Activated CD8-positive, alpha-beta memory T cell treated with anti-CD3 and anti-CD28 coated beads for 36 hours (primary cell): Measurements from ENCODE around the gene ASPDH. TPM values are rescaled to one million over a fixed set of nuclear protein-coding genes. Genes with fewer than 3 reads are reported as not detected.

Source experiments
- CTCF ChIA-PET: fragments of 350-600 bp; sonication (Branson Sonifier 250); formaldehyde crosslinking; loops from one replicate; lab custom pipeline; 2021; ENCODE audit warnings: antibody characterized with exemption; lab: Charles Lee
- POLR2A ChIA-PET: fragments of 350-600 bp; sonication (Branson Sonifier 250); formaldehyde crosslinking; loops from one replicate; lab custom pipeline; 2021; ENCODE audit warnings: antibody characterized with exemption; lab: Charles Lee
- total RNA-seq, 2 experiments: library from RNA; stranded (reverse); gene quantifications; one replicate each; pipeline ENCODE4 v1.2.3, GENCODE V29; 2021

The ASPDH gene
- total RNA-seq = not detected

DNA sequence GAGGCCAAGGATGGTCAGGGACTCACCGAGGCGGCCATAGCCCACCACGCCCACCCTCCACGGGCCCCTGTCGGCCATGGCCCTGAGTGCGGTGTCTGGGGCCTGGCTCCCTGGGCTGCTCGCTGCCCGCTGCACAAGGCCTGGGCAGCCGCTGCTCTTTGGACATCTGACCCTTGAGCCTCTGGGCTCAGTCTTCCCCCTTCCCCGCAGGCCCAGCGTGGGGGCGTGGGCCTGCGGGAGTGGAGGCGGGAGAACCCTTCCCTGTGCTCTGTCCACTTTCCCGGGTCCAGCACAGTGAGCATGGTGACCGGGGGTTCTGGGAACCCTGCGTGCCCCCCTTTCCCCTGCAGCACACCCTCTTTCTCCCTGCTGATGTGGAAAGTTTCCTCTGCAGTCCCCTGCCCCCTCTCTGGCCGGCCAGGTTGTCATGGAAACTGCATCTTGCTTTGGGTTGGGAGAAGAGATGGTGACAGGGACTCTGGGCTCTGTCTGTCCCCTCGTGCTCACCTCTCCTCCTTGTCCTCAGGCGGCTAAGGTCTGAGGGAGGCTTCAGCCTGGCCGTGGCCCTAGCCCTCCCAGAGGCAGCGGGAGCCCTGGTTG lies at the start of gene ASPDH:
Gene ASPDH, minus strand, starts transcription at position 168 of the 600 bp plus-strand sequence. Its CDS starts 90 bp downstream, at position 78.
- ChIA-PET POLR2A (no interaction called here), CTCF (no interaction called here)

DNA sequence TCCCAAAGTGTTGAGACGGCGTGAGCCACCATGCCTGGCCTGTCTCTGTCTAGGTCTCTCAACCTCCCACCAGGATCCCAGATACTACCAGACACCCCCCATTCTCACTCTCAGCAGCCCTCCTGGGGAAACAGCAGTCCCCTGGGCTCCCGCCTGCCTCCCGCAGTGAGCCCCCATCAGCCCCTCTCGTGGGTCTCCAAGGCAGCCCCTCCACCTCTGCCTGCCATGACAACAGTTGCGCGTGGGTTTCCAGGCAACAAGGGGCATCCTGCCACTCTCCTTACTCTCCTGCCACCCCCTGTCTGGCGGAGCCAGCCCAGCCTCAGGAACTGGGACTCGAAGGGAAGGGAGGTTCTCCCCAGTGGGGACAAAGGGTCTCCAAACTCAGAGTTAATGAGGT lies 49.3 kb upstream of the ASPDH start:
- ChIA-PET CTCF (no interaction called here), POLR2A (no interaction called here)

DNA sequence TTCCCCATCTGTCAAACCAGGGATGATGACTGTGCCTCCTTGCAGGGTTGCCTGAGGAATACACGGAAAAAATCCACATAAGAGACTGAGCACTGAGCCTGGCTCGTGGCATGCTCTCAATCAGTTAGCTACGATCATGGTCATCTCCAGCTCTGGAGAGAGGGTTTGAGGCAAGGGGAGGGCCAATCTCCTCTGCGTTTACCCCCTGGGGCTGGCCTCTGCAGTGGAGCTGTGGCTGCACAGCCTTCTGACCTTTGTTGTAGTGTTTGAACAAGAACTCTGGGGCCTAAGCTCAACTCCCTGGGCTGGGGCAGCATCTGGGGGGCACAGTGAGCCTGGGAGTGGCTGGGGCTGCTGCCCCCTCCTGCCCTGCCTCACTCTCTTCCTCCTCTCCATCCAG lies 48.6 kb upstream of the ASPDH start:
- POLR2A ChIA-PET = no interaction called here
- CTCF ChIA-PET = no interaction called here

DNA sequence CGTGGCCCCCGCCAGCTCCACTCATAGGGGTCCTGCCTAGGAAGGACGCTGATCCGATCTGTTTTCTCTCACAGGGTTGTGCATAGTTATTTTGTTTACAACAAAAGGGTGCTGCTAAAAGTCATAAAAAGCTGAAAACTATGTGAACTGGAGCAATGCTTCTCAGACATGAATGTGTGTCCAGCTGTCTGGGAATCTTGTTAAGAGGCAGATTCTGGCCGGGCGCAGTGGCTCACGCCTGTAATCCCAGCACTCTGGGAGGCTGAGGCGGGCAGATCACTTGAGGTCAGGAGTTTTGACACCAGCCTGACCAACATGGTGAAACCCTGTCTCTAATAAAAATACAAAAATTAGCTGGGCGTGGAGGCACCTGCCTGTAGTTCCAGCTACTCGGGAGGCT lies 45.9 kb upstream of the ASPDH start:
- POLR2A ChIA-PET = no interaction called here
- CTCF ChIA-PET = no interaction called here

DNA sequence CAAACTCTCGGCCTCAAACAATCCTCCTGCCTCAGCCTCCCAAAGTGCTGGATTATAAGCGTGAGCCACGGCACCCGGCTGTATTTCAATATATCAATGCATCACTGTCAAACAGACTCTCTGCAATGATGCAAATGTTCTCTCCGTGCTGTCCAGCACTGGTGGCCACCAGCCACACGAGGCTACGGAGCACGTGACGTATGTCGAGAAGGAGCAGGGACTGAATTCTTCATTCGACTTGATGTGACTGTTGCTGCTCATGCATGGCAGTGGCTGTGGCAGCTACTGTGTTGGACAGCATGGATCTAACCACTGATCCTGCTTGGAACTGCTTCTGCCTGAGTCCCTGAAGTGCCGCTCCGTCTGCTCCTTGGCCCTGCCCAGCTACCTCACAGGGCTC lies 44.7 kb upstream of the ASPDH start:
- CTCF ChIA-PET = no interaction called here

DNA sequence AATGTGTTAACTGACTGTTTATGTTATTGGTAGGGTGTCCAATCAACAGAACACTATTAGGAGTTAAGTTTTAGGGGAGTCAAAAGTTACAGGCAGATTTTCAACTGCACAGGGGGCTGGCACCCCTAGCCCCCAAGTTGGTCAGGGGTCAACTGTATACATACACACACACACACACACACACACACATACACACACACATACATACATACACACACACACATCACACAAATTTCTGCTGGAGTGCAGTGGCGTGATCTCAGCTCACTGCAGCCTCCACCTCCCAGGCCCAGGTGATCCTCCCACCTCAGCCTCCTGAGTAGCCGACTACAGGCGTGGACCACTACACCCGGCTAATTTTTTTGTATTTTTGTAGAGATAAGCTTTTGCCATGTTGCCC lies 44.3 kb upstream of the ASPDH start:
- ChIA-PET CTCF (interaction anchor here (2.7 to 2.8 kb wide), 2 partner anchors 47 to 201 kb away, joined by 9 read pairs; partner anchors contain the start of gene JOSD2), POLR2A (no interaction called here)

More for the DNA sequence above, 44.7 kb upstream of the ASPDH start:
- POLR2A ChIA-PET = no interaction called here

DNA sequence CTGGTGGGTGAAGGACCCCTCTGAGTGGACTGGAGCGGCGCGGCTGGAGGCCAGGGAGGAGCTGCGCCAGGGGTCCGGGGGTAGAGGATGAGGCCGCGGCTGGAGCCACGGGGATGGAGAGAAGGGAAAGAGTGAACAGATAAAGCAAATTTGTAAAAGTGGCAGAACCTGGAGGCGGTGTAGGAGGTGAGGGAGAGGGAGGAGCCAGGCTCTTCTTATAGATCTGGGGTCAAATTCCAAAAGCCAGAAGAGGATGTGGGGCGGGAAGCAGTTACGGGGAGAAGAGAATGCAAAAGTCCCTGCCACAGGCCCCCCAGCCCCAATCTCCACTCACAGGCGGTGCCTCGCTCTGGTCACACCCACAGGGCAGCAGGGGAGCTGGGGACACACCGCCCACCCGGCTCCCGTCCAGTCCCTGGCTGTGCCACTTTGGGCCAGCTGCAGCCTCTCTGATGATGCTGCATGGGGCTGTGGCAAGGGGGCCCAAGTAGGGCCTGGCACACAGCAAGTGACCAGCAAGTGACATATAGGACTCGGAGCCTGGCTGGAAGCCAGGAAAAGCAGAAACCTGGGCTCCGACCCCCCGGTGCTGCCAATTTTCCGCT lies 43.4 kb upstream of the ASPDH start:
- ChIA-PET POLR2A (no interaction called here), CTCF (interaction anchor here (0.7 to 2.8 kb wide), 8 partner anchors 13 to 224 kb away, joined by 3 to 9 read pairs (median 4); partner anchors contain the start of gene JOSD2)

DNA sequence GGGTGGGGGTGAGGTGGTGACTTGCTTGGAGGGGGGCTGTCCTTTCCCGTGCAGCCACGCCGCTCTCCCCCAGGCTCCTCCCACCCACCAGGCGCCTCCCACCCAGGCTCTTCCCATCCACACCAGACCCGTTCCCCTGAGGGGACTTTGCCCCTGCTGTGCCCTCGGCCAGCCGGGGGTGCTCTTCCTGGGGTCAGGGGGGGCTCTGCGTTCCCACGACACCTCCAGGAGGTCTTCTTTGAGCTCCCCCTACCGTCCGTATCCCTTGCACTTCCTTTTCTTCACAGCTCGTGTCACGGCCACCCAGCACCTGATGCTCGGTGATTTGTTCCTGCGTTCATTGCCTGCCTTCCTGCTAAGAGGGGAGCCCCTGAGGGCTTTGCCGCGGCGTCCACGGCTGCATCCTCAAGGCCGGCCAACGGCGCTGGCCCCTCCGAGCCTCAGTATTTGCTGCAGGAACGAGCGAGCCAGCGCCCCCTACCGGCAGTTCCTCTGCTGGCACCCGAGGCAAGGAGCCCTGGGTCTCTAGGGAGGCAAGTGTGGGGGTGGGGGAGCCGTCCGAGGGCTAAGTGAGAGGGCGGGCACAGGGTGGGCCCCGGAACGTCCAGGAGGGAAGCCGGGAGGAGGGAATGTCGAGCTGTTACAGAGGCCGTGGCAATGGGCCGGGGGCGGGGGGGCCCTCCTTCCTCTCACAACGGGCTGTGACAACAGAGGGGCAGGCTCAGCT lies 42.7 kb upstream of the ASPDH start:
- ChIA-PET CTCF (interaction anchor here (0.5 to 2.8 kb wide), 15 partner anchors 12 to 278 kb away, joined by 3 to 9 read pairs (median 4); partner anchors contain the start of gene JOSD2), POLR2A (no interaction called here)

DNA sequence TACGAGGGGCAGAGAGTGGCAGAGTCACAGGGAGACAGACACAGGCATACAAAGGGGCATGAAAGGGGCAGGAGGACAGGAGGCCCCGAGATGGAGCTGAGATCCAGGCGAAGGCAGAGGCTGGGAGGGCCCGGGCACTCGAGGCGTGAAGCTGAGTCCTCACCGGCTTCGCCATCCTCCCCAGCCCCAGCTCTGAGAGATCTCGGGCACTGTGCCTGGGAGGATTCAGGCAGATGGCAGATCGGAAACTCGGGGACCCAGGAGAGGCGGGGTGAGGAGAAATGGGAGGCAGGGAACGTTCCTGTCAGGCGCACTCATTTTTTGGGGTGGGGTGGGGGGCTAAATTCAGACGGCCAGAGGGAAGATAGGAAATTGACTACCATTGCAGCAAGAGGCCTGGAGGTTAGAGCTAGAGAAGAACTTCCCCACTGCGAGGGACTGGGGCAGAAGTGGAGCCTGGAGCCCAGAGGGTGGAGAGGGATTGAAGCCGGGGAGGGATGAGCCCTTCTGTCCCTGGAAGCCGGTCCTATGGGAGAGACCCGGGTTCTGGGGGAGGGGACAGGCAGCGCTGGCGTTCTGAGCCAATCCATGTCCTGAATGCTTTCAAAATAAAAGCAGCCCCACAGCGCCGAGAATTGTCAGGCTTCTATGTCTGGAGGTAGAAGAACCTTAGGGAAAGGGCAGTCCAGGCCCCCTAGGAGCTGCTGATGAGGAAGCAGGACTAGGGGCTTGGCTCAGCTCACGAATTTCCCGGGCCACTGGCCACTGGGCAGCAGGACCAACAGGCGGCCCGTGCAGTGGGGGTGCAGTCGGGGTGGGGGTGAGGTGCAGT lies 42.0 kb upstream of the ASPDH start:
- ChIA-PET CTCF (interaction anchor here (0.5 to 2.8 kb wide), 14 partner anchors 11 to 279 kb away, joined by 3 to 9 read pairs (median 4); partner anchors contain the start of gene JOSD2), POLR2A (no interaction called here)

DNA sequence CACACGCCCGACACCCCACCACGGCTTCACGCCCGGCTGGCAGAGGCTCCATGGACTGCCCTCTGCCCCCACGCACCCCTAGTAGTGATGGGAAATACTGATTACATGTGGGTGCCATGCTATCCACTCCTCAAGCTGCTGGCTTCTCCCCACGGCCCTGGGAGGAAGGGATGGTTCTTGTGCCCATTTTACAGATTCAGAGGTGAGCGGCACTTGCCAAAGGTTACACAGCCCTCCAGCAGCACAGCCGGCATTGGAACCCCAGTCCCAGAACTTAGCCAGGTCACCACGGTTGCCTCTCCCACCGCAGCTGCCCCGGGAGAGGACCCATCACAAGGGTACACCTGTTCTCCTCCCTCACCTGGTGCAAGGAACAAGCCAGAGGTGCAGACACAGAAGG lies 41.3 kb upstream of the ASPDH start:
- ChIA-PET CTCF (interaction anchor here (1.4 to 2.8 kb wide), 4 partner anchors 18 to 263 kb away, joined by 3 to 9 read pairs (median 7); no protein-coding TSS in a partner anchor), POLR2A (no interaction called here)

DNA sequence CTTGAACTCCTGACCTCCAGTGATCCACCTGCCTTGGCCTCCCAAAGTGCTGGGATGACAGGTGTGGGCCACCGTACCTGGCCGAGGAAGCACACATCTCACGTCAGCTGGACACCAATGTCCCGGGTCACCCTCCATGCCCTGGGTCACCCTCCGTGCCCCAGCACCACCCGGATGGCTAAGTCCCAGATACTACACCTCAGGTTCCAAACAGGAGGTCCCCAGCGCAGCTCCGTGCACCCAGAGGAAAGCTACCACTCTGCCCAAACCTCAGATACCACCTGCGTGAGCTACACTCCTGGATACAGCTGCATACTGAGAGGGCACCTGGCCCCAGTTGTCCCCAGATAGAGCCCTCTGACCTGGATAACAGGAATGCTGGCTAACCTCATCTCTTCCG lies 40.5 kb upstream of the ASPDH start:
- CTCF ChIA-PET = interaction anchor here (0.6 to 0.7 kb wide), 2 partner anchors 10 to 342 kb away, joined by 3 read pairs; no protein-coding TSS in a partner anchor
- POLR2A ChIA-PET = interaction anchor here (0.6 kb wide), 1 partner anchor 81 kb away, joined by 6 read pairs; no protein-coding TSS in a partner anchor

DNA sequence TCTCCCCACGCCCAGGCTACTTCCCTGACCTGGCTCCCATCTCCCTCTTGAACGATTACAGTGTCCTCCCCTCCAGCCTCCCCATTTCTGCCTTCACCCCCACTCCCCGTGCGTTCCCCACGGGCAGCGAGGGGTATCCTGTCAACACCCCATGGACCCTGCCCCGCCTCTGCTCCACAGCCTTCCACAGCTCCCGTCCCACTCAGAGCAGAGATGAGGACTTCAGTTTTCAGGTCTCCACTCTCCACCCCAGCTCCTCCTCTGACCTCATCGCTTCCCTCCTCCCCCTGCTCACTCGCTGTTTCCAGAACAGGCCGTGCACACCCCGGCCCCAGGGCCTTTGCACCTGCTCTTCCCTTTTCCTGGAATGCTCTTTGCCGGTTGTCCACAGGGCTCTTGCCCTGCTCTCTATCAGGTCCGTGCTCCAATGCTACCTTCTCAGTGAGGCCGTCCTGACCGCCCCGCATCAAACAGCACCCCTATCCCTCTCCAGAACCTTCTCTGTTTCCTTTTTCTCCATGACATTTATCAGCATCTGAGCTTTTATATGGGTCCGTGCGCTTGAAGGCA lies 39.5 kb upstream of the ASPDH start:
- ChIA-PET POLR2A (no interaction called here), CTCF (interaction anchor here (0.6 kb wide), 1 partner anchor 343 kb away, joined by 3 read pairs; no protein-coding TSS in a partner anchor)

DNA sequence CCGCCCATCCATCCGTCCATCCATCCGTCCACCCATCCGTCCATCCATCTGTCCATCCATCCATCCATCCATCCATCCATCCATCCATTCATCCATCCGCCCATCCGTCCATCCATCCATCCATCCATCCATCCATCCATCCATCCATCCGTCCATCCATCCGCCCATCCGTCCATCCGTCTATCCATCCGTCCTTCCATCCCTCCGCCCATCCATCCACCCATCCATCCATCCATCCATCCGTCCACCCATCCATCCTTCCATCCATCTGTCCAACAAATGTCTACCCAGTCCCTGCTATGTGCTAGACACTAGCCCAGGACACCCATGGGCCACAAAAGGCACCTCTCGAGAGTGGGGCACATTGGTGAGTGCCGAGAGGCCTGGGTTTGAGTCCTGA lies 38.8 kb upstream of the ASPDH start:
- ChIA-PET POLR2A (no interaction called here), CTCF (no interaction called here)

DNA sequence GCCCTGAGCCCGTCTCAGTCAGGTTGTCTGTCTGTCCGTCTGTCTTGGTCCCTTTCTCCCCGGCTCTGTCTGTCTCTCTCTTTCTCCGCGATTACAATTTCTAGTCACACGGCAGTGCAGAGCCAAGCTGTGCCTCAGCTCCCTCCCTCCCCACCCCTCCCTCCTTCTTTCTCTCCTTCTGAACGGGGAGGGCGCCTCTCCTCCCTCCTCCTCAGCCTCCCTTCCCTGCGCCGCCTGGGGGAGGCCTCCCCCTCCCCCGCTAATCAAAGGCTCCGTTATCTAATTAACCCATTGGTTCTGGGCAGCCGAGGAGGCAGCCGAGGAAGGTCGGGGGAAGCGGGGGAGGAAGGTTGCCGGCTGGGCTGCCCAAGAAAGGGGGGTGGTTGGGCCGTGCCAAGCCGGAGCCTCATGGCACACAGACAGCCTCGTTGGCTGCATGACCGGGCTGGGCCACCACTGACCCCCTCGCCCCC lies 38.0 kb upstream of the ASPDH start:
- ChIA-PET CTCF (no interaction called here), POLR2A (no interaction called here)

DNA sequence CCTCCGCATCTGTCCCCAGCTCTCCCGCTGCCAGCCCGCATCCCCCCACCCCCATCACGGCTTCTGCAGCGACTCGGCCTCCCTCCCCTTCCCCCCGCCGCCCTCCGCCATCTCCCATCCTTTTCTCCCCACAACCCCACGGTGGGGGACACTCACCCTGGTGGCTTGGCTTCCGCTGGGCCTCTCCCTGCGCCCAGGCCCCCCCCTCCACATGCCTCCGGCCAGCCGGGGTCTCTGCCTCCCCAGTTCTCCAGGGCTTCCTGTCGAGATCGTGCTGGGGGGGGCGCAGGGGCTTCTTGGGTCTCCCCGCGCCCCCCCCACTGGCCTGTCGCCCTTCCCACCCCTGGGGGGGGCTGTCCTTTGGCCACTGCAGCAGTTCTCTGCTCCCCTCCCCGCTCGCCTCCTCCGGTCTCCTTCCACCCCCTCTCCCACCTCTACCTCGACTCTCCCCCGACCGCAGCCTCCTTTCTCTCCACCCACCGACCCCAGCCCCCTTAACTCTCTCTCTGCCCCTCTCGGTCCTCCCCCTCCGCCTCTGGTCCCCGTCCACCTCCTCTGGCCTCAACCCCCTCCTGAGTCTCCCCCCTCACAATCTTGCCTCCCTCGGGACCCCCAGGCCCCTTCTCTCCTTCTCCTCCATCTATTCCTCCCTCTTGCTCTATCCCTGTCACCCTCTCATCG lies 37.5 kb upstream of the ASPDH start:
- ChIA-PET POLR2A (no interaction called here), CTCF (no interaction called here)

DNA sequence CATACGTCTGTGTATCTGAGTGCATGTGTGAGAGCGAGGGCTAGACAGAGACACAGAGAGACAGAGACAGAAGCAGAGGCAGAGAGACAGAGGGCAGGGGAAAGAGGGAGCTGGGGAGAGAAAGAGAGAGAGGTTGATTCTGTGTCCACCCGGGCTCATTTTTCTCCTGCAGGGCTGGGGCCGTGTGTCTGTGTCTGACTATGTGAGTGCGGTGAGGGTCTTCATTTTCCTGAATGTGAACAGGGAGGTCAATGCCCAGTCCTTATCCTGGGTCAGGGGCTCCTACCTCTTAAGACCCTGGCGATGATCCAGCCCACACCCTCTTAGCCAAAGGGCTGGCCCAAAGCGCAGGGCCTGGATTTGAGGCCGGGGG lies 36.9 kb upstream of the ASPDH start:
- POLR2A ChIA-PET = no interaction called here
- CTCF ChIA-PET = no interaction called here

DNA sequence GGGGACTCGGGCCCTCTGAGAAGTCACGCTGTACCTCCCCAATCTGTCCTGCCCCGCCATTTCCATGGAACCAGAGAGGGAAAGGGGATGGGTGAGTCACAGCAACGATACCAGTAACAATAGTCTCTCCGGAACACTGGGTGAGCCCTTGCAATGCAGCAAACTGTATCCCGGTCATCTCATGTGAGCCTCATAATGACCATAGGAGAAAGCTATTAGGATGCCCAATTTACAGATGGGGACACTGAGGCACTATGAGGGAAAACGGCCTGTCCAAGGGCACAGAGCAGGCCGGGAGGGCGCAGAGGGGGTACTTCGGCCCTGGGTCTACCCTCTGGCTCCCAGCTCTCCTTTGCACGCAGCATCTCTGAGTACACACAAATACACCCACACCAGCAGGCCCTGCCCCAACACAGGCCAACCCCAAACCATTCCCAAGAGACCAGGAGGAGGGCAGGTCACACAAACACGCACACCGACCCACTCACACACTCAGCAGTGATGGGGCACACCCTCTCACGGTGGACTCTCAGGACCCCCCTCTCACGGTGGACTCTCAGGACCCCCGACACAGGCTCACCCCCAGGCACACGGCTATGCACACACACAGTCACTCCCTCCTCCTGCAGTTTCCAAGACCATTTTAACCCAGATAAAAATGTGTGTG lies 36.3 kb upstream of the ASPDH start:
- ChIA-PET POLR2A (no interaction called here), CTCF (no interaction called here)
